Activated T-cell treated with anti-CD3 and anti-CD28 coated beads, Interleukin-2, amount 50 U/mL, for 48 hours (primary cell): Measurements from ENCODE around the gene PARPBP.
"Not testable (repeated sequence)": the region's sequence is repeated elsewhere in the genome, so short reads cannot be mapped to it uniquely, and the experiment has no call there.

ENCODE experiments used
- DNase-seq, 2 experiments: peaks; one replicate each; pipeline ENCODE4 v3.0.0-alpha.2; 2020

Gene PARPBP

GRCh38 chr12:102119674-102120563 lies at the start of gene PARPBP, which contains the start of gene NUP37:
PARPBP (plus strand) TSS chr12:102120183; CDS start chr12:102123889, 3,706 bp downstream.
NUP37 (minus strand) TSS chr12:102120114; CDS start chr12:102118518, 1,596 bp downstream.
- DNase-seq = peak; percentile 92 to 93

GRCh38 chr12:102072092-102072491 lies 47.9 kb upstream of the PARPBP start:
- DNase-seq = not testable (repeated sequence)

- DNase-seq = no peak
Measured at GRCh38 chr12:102080842-102081241, 39.1 kb upstream of the PARPBP start.

- DNase-seq = not testable (repeated sequence)
Measured at GRCh38 chr12:102089228-102089835, 30.7 kb upstream of the PARPBP start.

- no peak for DNase-seq
Measured at GRCh38 chr12:102093319-102093718, 26.7 kb upstream of the PARPBP start.

GRCh38 chr12:102095677-102096263 lies 24.2 kb upstream of the PARPBP start:
- no peak for DNase-seq

GRCh38 chr12:102096855-102097254 lies 23.1 kb upstream of the PARPBP start:
- no peak for DNase-seq

- no peak for DNase-seq
Measured at GRCh38 chr12:102106905-102107304, 13.1 kb upstream of the PARPBP start.

- DNase-seq = no peak
Measured at GRCh38 chr12:102107970-102108369, 12.0 kb upstream of the PARPBP start.

GRCh38 chr12:102110782-102111181 lies 9.2 kb upstream of the PARPBP start:
- DNase-seq = no peak

GRCh38 chr12:102114212-102114611 lies 5.8 kb upstream of the PARPBP start:
- no peak for DNase-seq

GRCh38 chr12:102116392-102116791 lies 3.6 kb upstream of the PARPBP start:
- DNase-seq = no peak

GRCh38 chr12:102118874-102119273 lies 1.1 kb upstream of the PARPBP start:
- DNase-seq = no peak

- no peak for DNase-seq
Measured at GRCh38 chr12:102120564-102120873, 536 bp downstream of the PARPBP start.

- DNase-seq = no peak
Measured at GRCh38 chr12:102120886-102121285, 903 bp downstream of the PARPBP start.

GRCh38 chr12:102121328-102121727 lies 1.3 kb downstream of the PARPBP start:
- DNase-seq = not testable (repeated sequence)

- DNase-seq = not testable (repeated sequence)
Measured at GRCh38 chr12:102130720-102131119, 10.7 kb downstream of the PARPBP start.

GRCh38 chr12:102131442-102131841 lies 11.5 kb downstream of the PARPBP start:
- DNase-seq = not testable (repeated sequence)

- not testable (repeated sequence) for DNase-seq
Measured at GRCh38 chr12:102137619-102138018, 17.6 kb downstream of the PARPBP start.

- not testable (repeated sequence) for DNase-seq
Measured at GRCh38 chr12:102142866-102143373, 22.9 kb downstream of the PARPBP start.

GRCh38 chr12:102144221-102144620 lies 24.2 kb downstream of the PARPBP start:
- DNase-seq = no peak

- not testable (repeated sequence) for DNase-seq
Measured at GRCh38 chr12:102147062-102147587, 27.1 kb downstream of the PARPBP start.

GRCh38 chr12:102155206-102155605 lies 35.2 kb downstream of the PARPBP start:
- DNase-seq = not testable (repeated sequence)
